Hippocampal formation (tissue), 2 donors: ENCODE data around the gene RBP5.

ENCODE experiments used
- DNase-seq, 2 donors: peaks; one replicate each; lab custom pipeline; 2025; lab: John Stamatoyannopoulos, UW

The RBP5 gene

GRCh38 chr12:7101047-7101693 lies 27.5 kb downstream of the RBP5 start:
- no peak for DNase-seq

GRCh38 chr12:7100239-7100638 lies 28.4 kb downstream of the RBP5 start:
- no peak for DNase-seq

- DNase-seq = no peak
Measured at GRCh38 chr12:7099290-7099996, 29.2 kb downstream of the RBP5 start.

GRCh38 chr12:7096979-7097378 lies 31.7 kb downstream of the RBP5 start:
- DNase-seq = no peak

- no peak for DNase-seq
Measured at GRCh38 chr12:7096006-7096932, 32.4 kb downstream of the RBP5 start.

GRCh38 chr12:7093892-7094291 lies 34.8 kb downstream of the RBP5 start:
- DNase-seq = no peak

- DNase-seq = no peak
Measured at GRCh38 chr12:7093486-7093885, 35.2 kb downstream of the RBP5 start.

GRCh38 chr12:7092986-7093460 lies 35.7 kb downstream of the RBP5 start:
- DNase-seq = no peak

GRCh38 chr12:7092229-7092985 lies 36.3 kb downstream of the RBP5 start, which contains the start of gene C1R:
TSS of gene C1R (minus strand) at chr12:7092445. CDS start at chr12:7092388, 57 bp downstream.
- DNase-seq = peak; percentile 12 to 53

GRCh38 chr12:7091660-7092228 lies 36.9 kb downstream of the RBP5 start:
- DNase-seq = no peak

GRCh38 chr12:7091171-7091570 lies 37.5 kb downstream of the RBP5 start:
- DNase-seq = no peak

GRCh38 chr12:7090222-7090998 lies 38.3 kb downstream of the RBP5 start:
- no peak for DNase-seq

- DNase-seq = no peak
Measured at GRCh38 chr12:7089196-7089871, 39.4 kb downstream of the RBP5 start.

- DNase-seq = no peak
Measured at GRCh38 chr12:7083125-7083524, 45.6 kb downstream of the RBP5 start.

GRCh38 chr12:7081037-7081436 lies 47.7 kb downstream of the RBP5 start:
- DNase-seq = no peak

- no peak for DNase-seq
Measured at GRCh38 chr12:7079826-7080125, 48.9 kb downstream of the RBP5 start.

- DNase-seq = no peak
Measured at GRCh38 chr12:7078163-7078562, 50.5 kb downstream of the RBP5 start.

- DNase-seq = no peak
Measured at GRCh38 chr12:7076493-7076892, 52.2 kb downstream of the RBP5 start.

GRCh38 chr12:7075939-7076338 lies 52.8 kb downstream of the RBP5 start:
- DNase-seq = no peak

GRCh38 chr12:7075518-7075917 lies 53.2 kb downstream of the RBP5 start:
- no peak for DNase-seq
